ENCODE measurements around the gene C1orf21. TPM values are rescaled to one million over a fixed set of nuclear protein-coding genes. Genes with fewer than 3 reads are reported as not detected.
A peak's percentile ranks its signal among the peaks of the same experiment; 100 is the strongest.

C1orf21 gene
- polyA plus RNA-seq, 1 of the 3 experiments (the other 2 are of a cell fraction) = 4.8 TPM

DNA sequence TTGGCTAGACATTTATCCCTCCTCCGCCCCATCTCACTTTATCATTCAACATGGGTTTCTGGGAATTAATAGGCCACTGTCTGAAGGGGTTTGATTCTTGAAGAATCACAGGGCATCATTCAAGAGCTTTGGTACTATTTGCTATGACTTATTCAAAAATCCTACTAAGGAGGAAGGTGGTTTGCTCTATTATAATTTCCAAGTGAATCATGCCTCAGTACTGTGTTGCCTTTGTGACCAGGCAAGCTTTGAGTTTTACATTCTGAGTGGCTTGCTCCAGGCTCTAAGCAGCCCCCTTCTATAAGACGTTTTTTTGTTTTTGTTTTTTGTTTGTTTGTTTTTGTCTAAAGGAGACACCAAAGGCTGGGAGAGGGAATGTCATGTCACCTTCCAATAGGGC is 2.6 kb downstream of the C1orf21 start:
- Histone ChIP-seq H3K36me3 (replicated peaks in 1 of 2; ENCODE audit: control insufficient read depth in 1 of 2, insufficient read depth in 2 of 2, low read length in 1 of 2) (no peaks in the 10 kb centered on the region), H4K20me1 (ENCODE audit: insufficient read depth) (no peaks in the 10 kb centered on the region), H3K27ac (ENCODE audit: low read depth in 2 of 2, low read length in 1 of 2) (no peak overlapping the region; a peak in 1 of 4 replicates), H3F3A (replicated peaks; ENCODE audit: insufficient read depth) (peaks cover 11% of the 10 kb centered on the region), H3K4me1 (ENCODE audit: control insufficient read depth in 1 of 2, insufficient read depth in 2 of 2, low read depth in 1 of 2, low read length in 1 of 2) (peaks cover 12 to 23% of the 10 kb centered on the region in 2 experiments; a peak in 3 of 4 replicates), H3K9ac (no peak overlapping the region), H3K27me3 (ENCODE audit: insufficient read depth) (no peaks in the 10 kb centered on the region), H3K4me3 (ENCODE audit: low read depth in 2 of 2, low read length in 1 of 2) (0 out of 4 replicates have a peak overlapping the region, but pooled peaks of 1 of the 2 experiments have one; percentile 90), H2AFZ (ENCODE audit: low read depth) (no peak overlapping the region), H3K79me2 (ENCODE audit: insufficient read depth) (peaks cover 52% of the 10 kb centered on the region), H3K4me2 (no peak overlapping the region), H3K9me2 (no peaks in the 10 kb centered on the region), H3K9me3 (no peaks in the 10 kb centered on the region)
- 74% methylated on average over 2 of the region's 2 CpGs for WGBS (ENCODE audit: low lambda C conversion rate)
- ChIA-PET CTCF (interaction anchor here (0.6 to 3.9 kb wide), 7 partner anchors 9 to 302 kb away, joined by 3 to 11 read pairs (median 3); no protein-coding TSS in a partner anchor), POLR2A (no interaction called here)
- DNase-seq = no peak
- no peak for TF ChIP-seq POLR2AphosphoS5 (IDR thresholded peaks at IDR 0.05; ENCODE audit: low read depth, low read length)
- no peak for TF ChIP-seq GABPA (IDR thresholded peaks at IDR 0.05; ENCODE audit: low read depth)

DNA sequence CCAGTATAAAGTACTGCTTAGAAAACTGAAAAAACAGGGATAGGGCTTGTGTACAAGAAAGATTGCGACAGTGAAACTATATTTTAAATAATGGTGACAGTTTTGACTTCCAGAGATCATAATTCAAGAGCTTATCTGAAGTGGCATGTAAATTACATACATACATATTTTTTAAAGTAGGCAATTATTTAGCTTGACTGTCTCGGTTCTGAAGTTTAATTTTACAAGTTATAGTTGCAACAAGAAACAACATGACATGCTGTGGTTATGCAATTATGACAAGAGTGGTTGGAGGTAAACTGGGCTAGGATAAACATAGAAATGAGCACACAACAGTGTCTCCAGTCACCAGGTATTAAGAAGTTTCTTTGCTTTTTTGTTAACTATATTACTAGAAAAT is 4.1 kb downstream of the C1orf21 start:
- no peaks in the 10 kb centered on the region for H3K9me3 ChIP-seq
- peaks cover 12 to 25% of the 10 kb centered on the region in 2 experiments; a peak in 3 of 4 replicates for H3K4me1 ChIP-seq (ENCODE audit: control insufficient read depth in 1 of 2, insufficient read depth in 2 of 2, low read depth in 1 of 2, low read length in 1 of 2)
- no peak overlapping the region for H2AFZ ChIP-seq (ENCODE audit: low read depth)
- TF ChIP-seq RXRA (IDR thresholded peaks at IDR 0.05; ENCODE audit: borderline replicate concordance, low read depth) = no peak
- no peak for TF ChIP-seq FOSL2 (IDR thresholded peaks at IDR 0.05; ENCODE audit: borderline replicate concordance, low read depth)
- H3K4me2 ChIP-seq = no peak overlapping the region
- no peaks in the 10 kb centered on the region for H4K20me1 ChIP-seq (ENCODE audit: insufficient read depth)
- no peaks in the 10 kb centered on the region for H3K9me2 ChIP-seq
- 82% methylated on average over 2 of the region's 2 CpGs for WGBS (ENCODE audit: low lambda C conversion rate)
- H3F3A ChIP-seq (replicated peaks; ENCODE audit: insufficient read depth) = peaks cover 11% of the 10 kb centered on the region
- H3K27me3 ChIP-seq (ENCODE audit: insufficient read depth) = no peaks in the 10 kb centered on the region
- CTCF ChIA-PET = interaction anchor here (3.9 kb wide), 1 partner anchor 273 kb away, joined by 11 read pairs; no protein-coding TSS in a partner anchor
- no peak for DNase-seq
- POLR2A ChIA-PET = no interaction called here
- peaks cover 63% of the 10 kb centered on the region for H3K79me2 ChIP-seq (ENCODE audit: insufficient read depth)
- no peak overlapping the region for H3K4me3 ChIP-seq (ENCODE audit: low read depth in 2 of 2, low read length in 1 of 2)
- H3K9ac ChIP-seq = no peak overlapping the region
- H3K27ac ChIP-seq (ENCODE audit: low read depth in 2 of 2, low read length in 1 of 2) = no peak overlapping the region
- no peaks in the 10 kb centered on the region for H3K36me3 ChIP-seq (replicated peaks in 1 of 2; ENCODE audit: control insufficient read depth in 1 of 2, insufficient read depth in 2 of 2, low read length in 1 of 2)

DNA sequence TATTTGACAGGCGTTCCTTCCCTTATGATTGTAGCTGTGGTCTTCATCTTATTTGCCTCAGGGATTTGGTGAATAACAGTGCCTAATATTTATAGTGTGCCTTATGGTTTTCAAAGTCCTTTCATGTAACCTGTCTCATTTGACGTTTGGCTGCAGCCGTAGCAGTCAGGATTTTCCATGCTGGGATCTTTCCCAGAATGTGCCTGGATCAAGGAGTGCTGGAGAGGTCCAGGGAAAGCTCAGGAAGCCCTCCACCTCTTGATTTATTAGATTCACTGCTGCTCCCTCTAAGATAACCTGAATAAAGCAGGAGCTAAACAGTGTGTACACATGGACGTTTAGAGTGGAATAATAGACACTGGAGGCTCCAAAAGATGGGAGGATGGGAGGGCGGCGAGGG is 5.2 kb downstream of the C1orf21 start:
- DNase-seq = no peak

More for the DNA sequence above, 5.2 kb downstream of the C1orf21 start:
- Histone ChIP-seq H3K4me2 (no peak overlapping the region), H3K27me3 (ENCODE audit: insufficient read depth) (no peaks in the 10 kb centered on the region), H3K36me3 (replicated peaks in 1 of 2; ENCODE audit: control insufficient read depth in 1 of 2, insufficient read depth in 2 of 2, low read length in 1 of 2) (no peaks in the 10 kb centered on the region), H3K9ac (no peak overlapping the region), H3K9me3 (no peaks in the 10 kb centered on the region), H2AFZ (ENCODE audit: low read depth) (no peak overlapping the region), H3K27ac (ENCODE audit: low read depth in 2 of 2, low read length in 1 of 2) (no peak overlapping the region), H4K20me1 (ENCODE audit: insufficient read depth) (no peaks in the 10 kb centered on the region), H3K4me1 (ENCODE audit: control insufficient read depth in 1 of 2, insufficient read depth in 2 of 2, low read depth in 1 of 2, low read length in 1 of 2) (peaks cover 12 to 23% of the 10 kb centered on the region in 2 experiments; a peak in 3 of 4 replicates), H3F3A (replicated peaks; ENCODE audit: insufficient read depth) (peaks cover 11% of the 10 kb centered on the region), H3K9me2 (no peaks in the 10 kb centered on the region), H3K79me2 (ENCODE audit: insufficient read depth) (peaks cover 75% of the 10 kb centered on the region), H3K4me3 (ENCODE audit: low read depth in 2 of 2, low read length in 1 of 2) (no peak overlapping the region)
- CTCF ChIA-PET = interaction anchor here (1.2 kb wide), 1 partner anchor 14 kb away, joined by 3 read pairs; no protein-coding TSS in a partner anchor
- WGBS (ENCODE audit: low lambda C conversion rate) = 93% methylated on average over 6 of the region's 6 CpGs
- POLR2A ChIA-PET = no interaction called here
- TF ChIP-seq RAD21 (IDR thresholded peaks at IDR 0.05; ENCODE audit: low read length) (no peak), FOSL2 (IDR thresholded peaks at IDR 0.05; ENCODE audit: borderline replicate concordance, low read depth) (no peak), EP300 (IDR thresholded peaks at IDR 0.05; ENCODE audit: borderline replicate concordance in 1 of 2, low read depth in 1 of 2, low read length in 1 of 2) (no peak), FOXJ3 (CRISPR knock-in tag; IDR thresholded peaks at IDR 0.05) (no peak), MEF2A (IDR thresholded peaks at IDR 0.05; ENCODE audit: borderline replicate concordance, low read depth) (no peak), TAF1 (IDR thresholded peaks at IDR 0.05; ENCODE audit: borderline replicate concordance, low read depth, low read length) (no peak), SIN3A (IDR thresholded peaks at IDR 0.05; ENCODE audit: borderline replicate concordance, low read depth, low read length) (no peak)
- TF ChIP-seq, protein P1, sequence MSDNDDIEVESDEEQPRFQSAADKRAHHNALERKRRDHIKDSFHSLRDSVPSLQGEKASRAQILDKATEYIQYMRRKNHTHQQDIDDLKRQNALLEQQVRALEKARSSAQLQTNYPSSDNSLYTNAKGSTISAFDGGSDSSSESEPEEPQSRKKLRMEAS (IDR thresholded peaks at IDR 0.05; ENCODE audit: low read depth) = no peak

All from SK-N-SH (cell line).